Mononuclear cell (primary cell): ENCODE measurements around the gene PLCL1. TPM values are rescaled to one million over a fixed set of nuclear protein-coding genes. Genes with fewer than 3 reads are reported as not detected.

ENCODE experiments used
- H3K27me3 ChIP-seq: 2 replicates; pipeline ENCODE4 v1.6.0; 2011; ENCODE audit warnings: low read length, control low read depth; ENCODE audit not compliant: insufficient read depth
- H3K4me1 ChIP-seq: 2 replicates; pipeline ENCODE4 v1.5.1; 2011; ENCODE audit warnings: mild to moderate bottlenecking, low read length, control low read depth; ENCODE audit not compliant: insufficient read depth
- H3K4me3 ChIP-seq: 2 replicates; pipeline ENCODE4 v1.5.1; 2011; ENCODE audit warnings: mild to moderate bottlenecking, low read length, moderate library complexity
- H3K9me3 ChIP-seq: 2 replicates; pipeline ENCODE4 v1.5.1; 2011; ENCODE audit warnings: low read depth, mild to moderate bottlenecking, control low read depth, low read length
- total RNA-seq: library from RNA; depleted of rRNA; stranded (reverse); fragments of >200 nt; gene quantifications from one replicate; pipeline ENCODE4 v1.2.3, GENCODE V29; 2012

Gene PLCL1
- total RNA-seq, 1 donor = 23.4 TPM

GRCh38 chr2:198098918-198099317 is 294.5 kb downstream of the PLCL1 start:
- H3K4me1 ChIP-seq = peaks cover 4% of the 10 kb centered on the region
- no peak overlapping the region for H3K4me3 ChIP-seq
- H3K9me3 ChIP-seq = no peaks in the 10 kb centered on the region
- H3K27me3 ChIP-seq = no peaks in the 10 kb centered on the region

- Histone ChIP-seq H3K9me3 (no peaks in the 10 kb centered on the region), H3K4me1 (peaks cover 4% of the 10 kb centered on the region), H3K4me3 (no peak overlapping the region), H3K27me3 (no peaks in the 10 kb centered on the region)
These were observed 296.0 kb downstream of the PLCL1 start for GRCh38 chr2:198100346-198100745.

DNA sequence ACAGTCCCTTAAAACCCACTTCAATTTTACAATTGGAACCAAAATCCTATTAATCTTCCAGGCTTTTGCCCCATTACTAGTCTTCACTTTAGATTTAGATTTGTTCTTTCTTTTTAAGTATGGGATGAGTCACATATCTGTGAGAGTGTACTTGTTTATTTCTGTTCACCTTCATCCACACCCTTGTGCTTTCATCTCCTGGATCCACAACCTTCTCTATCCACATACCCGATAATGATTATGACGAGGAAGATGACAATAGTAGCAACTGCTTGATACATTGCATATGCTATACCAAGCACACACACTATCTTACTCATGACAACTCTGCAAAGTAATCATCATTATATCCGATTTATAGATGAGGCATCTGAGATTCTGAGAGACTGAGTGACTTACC is 297.3 kb downstream of the PLCL1 start:
- Histone ChIP-seq H3K9me3 (no peaks in the 10 kb centered on the region), H3K27me3 (no peaks in the 10 kb centered on the region), H3K4me3 (no peak overlapping the region), H3K4me1 (peaks cover 12% of the 10 kb centered on the region)

- H3K4me1 ChIP-seq = peaks cover 16% of the 10 kb centered on the region
- no peak overlapping the region for H3K4me3 ChIP-seq
- no peaks in the 10 kb centered on the region for H3K9me3 ChIP-seq
- no peaks in the 10 kb centered on the region for H3K27me3 ChIP-seq
These were observed 297.7 kb downstream of the PLCL1 start for GRCh38 chr2:198102120-198102519.

GRCh38 chr2:198102856-198103255 is 298.5 kb downstream of the PLCL1 start:
- H3K4me3 ChIP-seq = no peak overlapping the region
- H3K4me1 ChIP-seq = peaks cover 24% of the 10 kb centered on the region
- H3K9me3 ChIP-seq = no peaks in the 10 kb centered on the region
- no peaks in the 10 kb centered on the region for H3K27me3 ChIP-seq

DNA sequence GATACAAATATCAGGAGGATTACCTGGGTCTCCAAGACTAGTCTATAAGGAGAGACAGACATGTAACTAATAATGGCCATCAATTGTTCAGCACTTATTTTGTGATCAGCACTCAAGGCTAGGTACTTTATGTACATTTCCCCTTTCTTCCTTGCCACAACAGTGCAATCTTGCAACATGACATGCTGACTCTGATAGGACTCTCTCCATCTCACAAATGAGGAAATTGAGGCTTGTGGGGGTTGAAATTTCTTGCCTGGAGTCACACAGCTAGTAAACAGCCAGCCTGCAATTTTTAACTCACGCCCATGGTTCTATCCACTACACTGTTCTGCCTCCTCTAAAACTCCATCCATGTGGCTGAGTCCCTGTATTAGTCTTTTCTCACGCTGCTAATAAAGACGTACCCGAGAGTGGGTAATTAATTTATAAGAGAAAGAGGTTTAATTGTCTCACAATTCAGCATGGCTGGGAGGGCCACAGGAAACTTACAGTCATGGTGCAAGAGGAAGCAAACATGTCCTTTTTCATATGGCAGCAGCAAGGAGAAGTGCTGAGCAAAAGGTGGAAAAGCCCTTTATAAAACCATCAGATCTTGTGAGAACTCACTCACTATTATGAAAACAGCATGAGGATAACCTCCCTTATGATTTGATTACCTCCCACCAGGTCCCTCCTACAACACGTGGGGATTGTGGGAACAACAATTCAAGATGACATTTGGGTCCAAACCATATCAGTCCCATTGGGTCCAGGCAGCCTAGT is 302.4 kb downstream of the PLCL1 start:
- Histone ChIP-seq H3K9me3 (no peaks in the 10 kb centered on the region), H3K27me3 (no peaks in the 10 kb centered on the region), H3K4me3 (no peak overlapping the region), H3K4me1 (peaks cover 23% of the 10 kb centered on the region)

DNA sequence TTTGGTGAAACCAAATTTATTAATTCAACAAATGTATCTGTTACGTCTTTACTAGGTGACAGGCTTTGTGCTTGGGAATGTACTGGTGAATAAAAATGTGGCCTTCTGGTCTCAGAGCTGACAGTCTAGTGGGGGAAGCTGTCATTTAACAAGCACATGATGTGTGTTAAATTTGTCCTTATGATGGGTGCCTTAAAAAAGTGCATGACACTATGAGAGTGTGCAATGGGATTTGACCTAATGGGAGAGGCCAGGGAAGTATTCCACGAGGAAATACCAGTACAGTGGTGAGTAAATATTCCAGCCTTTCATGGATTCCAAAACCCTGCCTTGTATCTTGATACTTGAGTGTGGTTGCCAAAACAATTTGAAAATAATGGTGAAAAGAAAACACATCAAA is 308.9 kb downstream of the PLCL1 start:
- no peak overlapping the region for H3K4me3 ChIP-seq
- no peaks in the 10 kb centered on the region for H3K4me1 ChIP-seq
- no peaks in the 10 kb centered on the region for H3K27me3 ChIP-seq
- no peaks in the 10 kb centered on the region for H3K9me3 ChIP-seq

- Histone ChIP-seq H3K4me3 (no peak overlapping the region), H3K27me3 (no peaks in the 10 kb centered on the region), H3K4me1 (no peaks in the 10 kb centered on the region), H3K9me3 (no peaks in the 10 kb centered on the region)
These were observed 309.7 kb downstream of the PLCL1 start for GRCh38 chr2:198114064-198114463.

DNA sequence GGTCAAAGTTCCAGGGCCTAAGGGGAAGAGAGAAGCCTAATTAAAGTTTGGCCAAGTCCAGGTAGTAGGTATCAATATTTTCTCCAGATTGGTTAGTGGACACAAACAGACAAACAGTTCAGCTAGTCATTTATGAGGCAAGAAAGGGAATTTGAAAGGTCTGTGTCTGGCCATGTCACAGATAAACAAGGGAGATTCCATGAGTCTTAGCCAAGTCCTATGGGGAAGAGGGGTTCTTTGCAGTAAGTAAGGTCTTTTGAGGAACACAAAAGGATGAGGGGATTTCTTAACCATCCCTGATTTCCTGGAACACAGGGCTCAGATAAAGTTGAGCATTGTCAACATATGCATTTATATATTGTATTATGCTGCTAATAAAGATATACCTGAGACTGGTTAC is 310.8 kb downstream of the PLCL1 start:
- no peaks in the 10 kb centered on the region for H3K4me1 ChIP-seq
- H3K27me3 ChIP-seq = no peaks in the 10 kb centered on the region
- no peaks in the 10 kb centered on the region for H3K9me3 ChIP-seq
- H3K4me3 ChIP-seq = no peak overlapping the region

GRCh38 chr2:198116756-198117155 is 312.4 kb downstream of the PLCL1 start:
- Histone ChIP-seq H3K27me3 (no peaks in the 10 kb centered on the region), H3K9me3 (no peaks in the 10 kb centered on the region), H3K4me1 (no peaks in the 10 kb centered on the region), H3K4me3 (no peak overlapping the region)

GRCh38 chr2:198117406-198118041 is 313.1 kb downstream of the PLCL1 start:
- Histone ChIP-seq H3K4me3 (no peak overlapping the region), H3K27me3 (no peaks in the 10 kb centered on the region), H3K9me3 (no peaks in the 10 kb centered on the region), H3K4me1 (no peaks in the 10 kb centered on the region)

DNA sequence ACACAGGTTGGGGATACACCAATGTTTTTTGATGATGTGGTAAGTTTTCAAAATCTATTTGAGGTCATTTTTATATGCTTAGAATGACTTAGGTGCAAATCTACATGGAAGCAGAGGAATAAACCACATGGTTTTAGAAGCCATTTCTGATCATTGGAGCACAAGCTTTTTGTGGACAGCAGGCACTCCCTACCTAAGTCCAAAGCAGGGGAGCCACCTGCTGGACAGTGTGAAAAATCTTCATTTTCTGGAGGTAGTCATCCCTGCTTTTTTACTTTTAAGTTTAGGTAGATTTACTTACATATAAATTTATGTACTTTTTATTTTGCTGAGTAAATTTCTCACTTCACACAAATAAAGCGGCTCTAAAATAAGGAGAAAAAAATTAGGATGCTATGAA is 323.2 kb downstream of the PLCL1 start:
- Histone ChIP-seq H3K4me3 (no peak overlapping the region), H3K27me3 (no peaks in the 10 kb centered on the region), H3K9me3 (no peaks in the 10 kb centered on the region), H3K4me1 (no peaks in the 10 kb centered on the region)

- Histone ChIP-seq H3K9me3 (no peaks in the 10 kb centered on the region), H3K27me3 (no peaks in the 10 kb centered on the region), H3K4me1 (no peaks in the 10 kb centered on the region), H3K4me3 (no peak overlapping the region)
These were observed 325.2 kb downstream of the PLCL1 start for GRCh38 chr2:198129609-198130008.

- H3K9me3 ChIP-seq = no peaks in the 10 kb centered on the region
- H3K4me3 ChIP-seq = no peak overlapping the region
- H3K27me3 ChIP-seq = no peaks in the 10 kb centered on the region
- no peaks in the 10 kb centered on the region for H3K4me1 ChIP-seq
These were observed 330.0 kb downstream of the PLCL1 start for GRCh38 chr2:198134293-198134955.

- H3K4me1 ChIP-seq = no peaks in the 10 kb centered on the region
- H3K9me3 ChIP-seq = no peaks in the 10 kb centered on the region
- H3K4me3 ChIP-seq = no peak overlapping the region
- H3K27me3 ChIP-seq = no peaks in the 10 kb centered on the region
These were observed 331.1 kb downstream of the PLCL1 start for GRCh38 chr2:198135481-198135934.
